B cell (primary cell): ENCODE results near the gene NELL2.

ENCODE experiments used
- CTCF ChIP-seq: fragments of 200-600 bp; IDR thresholded peaks from one replicate; pipeline ENCODE4 v1.8.0; 2022; ENCODE audit warnings: antibody characterized with exemption, mild to moderate bottlenecking
- EZH2 ChIP-seq: IDR thresholded peaks from 2 replicates; pipeline ENCODE4 v1.6.1; 2012; ENCODE audit warnings: borderline replicate concordance, low read depth, mild to moderate bottlenecking, moderate library complexity, low read length; ENCODE audit not compliant: insufficient read depth, poor library complexity, severe bottlenecking

- TF ChIP-seq CTCF = no peak
- TF ChIP-seq EZH2 = no peak
Observed at GRCh38 chr12:44628180-44628579, 247.9 kb downstream of the NELL2 start.
